Measurements from ENCODE around the gene PSAT1.

Gene PSAT1

DNA sequence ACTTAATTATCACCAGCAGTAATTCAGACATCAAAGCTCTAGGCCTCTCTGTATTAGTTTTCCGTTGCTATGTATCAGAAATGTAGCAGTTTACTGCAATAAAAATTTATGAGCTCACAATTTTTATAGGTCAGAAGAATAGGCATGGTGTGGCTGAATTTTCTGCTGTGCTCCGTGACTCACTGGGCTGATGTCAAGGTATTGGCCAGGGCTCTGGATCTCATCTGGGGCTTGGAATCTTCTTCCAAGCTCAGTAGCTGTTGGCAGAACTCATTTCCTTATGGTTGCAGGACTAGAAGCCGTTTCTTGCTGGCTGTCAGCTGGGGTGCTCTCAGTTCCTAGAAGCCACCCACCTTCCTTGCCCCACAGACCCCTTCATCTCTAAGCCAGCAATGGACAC, 66.3 kb downstream of the PSAT1 start:
- DNase-seq: no peak
- no peak overlapping the region for H3K4me3 ChIP-seq (ENCODE audit: insufficient read depth, low read depth, low read length, poor library complexity, severe bottlenecking)
- H3K27ac ChIP-seq (ENCODE audit: insufficient read depth, low read length, poor library complexity, severe bottlenecking): no peak overlapping the region
- H3K36me3 ChIP-seq (ENCODE audit: control insufficient read depth, insufficient read depth, low read length): no peaks in the 10 kb centered on the region
- H3K9me3 ChIP-seq (ENCODE audit: control insufficient read depth, low read length): no peaks in the 10 kb centered on the region
- no peaks in the 10 kb centered on the region for H3K27me3 ChIP-seq (replicated peaks; ENCODE audit: control insufficient read depth, insufficient read depth, low read length, poor library complexity, severe bottlenecking)
- H3K4me1 ChIP-seq (ENCODE audit: control insufficient read depth, insufficient read depth, low read length, poor library complexity, severe bottlenecking): no peaks in the 10 kb centered on the region

DNA sequence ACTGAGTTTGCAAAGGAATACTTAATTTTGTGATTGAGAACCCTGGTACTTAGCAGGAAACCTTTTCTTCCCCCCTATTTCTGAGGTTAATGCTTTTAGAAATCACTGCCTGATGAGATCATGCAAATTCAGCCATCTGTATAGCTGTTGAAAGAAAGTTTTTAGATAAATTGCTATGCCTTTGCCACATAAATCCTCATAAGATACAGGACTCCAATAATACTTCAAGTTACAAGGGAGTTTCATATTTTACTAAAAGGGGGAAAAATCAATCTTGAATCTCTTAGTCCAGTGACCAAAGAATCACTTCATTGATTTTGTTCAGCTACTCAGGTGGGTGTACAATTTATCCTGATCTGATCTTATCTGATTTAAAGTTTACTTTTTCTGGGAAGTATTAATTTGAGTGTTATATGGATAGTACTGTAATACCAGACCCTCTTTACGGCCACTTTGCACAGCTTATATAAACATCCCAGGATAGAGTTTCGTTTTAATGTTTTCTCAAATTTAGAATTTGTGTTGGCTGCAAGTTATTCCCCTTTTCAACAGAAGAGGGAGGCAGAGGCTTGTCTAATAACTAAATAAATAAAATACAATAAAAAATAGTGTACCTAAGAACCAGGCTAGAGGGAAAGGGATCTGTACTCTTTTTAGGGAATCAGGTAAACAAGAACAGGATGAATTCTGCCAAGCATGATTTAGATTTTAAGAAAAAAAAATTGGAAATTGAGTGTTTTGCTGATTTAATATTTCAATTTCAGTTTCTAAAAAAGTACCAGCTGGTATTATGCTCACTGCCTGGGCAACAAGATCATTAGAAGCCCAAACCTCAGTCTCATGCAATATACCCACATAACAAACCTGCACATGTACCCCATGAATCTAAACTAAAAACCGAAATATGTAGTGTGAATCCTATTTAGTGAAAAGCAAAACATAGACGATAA, 69.1 kb downstream of the PSAT1 start:
- H3K4me1 ChIP-seq (ENCODE audit: control insufficient read depth, insufficient read depth, low read length, poor library complexity, severe bottlenecking): no peaks in the 10 kb centered on the region
- H3K27me3 ChIP-seq (replicated peaks; ENCODE audit: control insufficient read depth, insufficient read depth, low read length, poor library complexity, severe bottlenecking): no peaks in the 10 kb centered on the region
- H3K27ac ChIP-seq (ENCODE audit: insufficient read depth, low read length, poor library complexity, severe bottlenecking): no peak overlapping the region
- no peaks in the 10 kb centered on the region for H3K36me3 ChIP-seq (ENCODE audit: control insufficient read depth, insufficient read depth, low read length)
- no peak overlapping the region for H3K4me3 ChIP-seq (ENCODE audit: insufficient read depth, low read depth, low read length, poor library complexity, severe bottlenecking)
- no peaks in the 10 kb centered on the region for H3K9me3 ChIP-seq (ENCODE audit: control insufficient read depth, low read length)
- no peak for DNase-seq

DNA sequence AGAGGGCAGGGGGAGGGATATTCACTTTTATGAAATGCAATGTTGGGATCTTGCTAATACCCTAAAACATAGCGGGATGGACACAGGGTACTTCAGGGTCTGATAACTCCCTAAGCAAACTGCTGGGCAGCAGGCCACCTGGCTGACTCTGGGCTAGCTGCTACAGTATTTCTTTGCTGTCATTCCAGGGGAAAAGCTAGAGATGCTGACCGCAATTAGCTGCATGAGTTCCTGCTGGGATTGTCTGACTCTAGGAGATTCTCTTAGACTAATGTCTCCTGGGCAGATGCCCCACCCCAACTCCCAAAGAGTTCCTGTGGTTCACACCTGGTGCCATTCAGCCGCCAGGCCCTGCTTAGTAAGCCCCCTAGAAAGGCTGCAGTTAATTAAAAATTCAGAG, 69.9 kb downstream of the PSAT1 start:
- no peaks in the 10 kb centered on the region for H3K36me3 ChIP-seq (ENCODE audit: control insufficient read depth, insufficient read depth, low read length)
- no peak overlapping the region for H3K27ac ChIP-seq (ENCODE audit: insufficient read depth, low read length, poor library complexity, severe bottlenecking)
- H3K4me3 ChIP-seq (ENCODE audit: insufficient read depth, low read depth, low read length, poor library complexity, severe bottlenecking): no peak overlapping the region
- DNase-seq: no peak
- H3K9me3 ChIP-seq (ENCODE audit: control insufficient read depth, low read length): no peaks in the 10 kb centered on the region
- H3K27me3 ChIP-seq (replicated peaks; ENCODE audit: control insufficient read depth, insufficient read depth, low read length, poor library complexity, severe bottlenecking): no peaks in the 10 kb centered on the region
- H3K4me1 ChIP-seq (ENCODE audit: control insufficient read depth, insufficient read depth, low read length, poor library complexity, severe bottlenecking): no peaks in the 10 kb centered on the region

DNA sequence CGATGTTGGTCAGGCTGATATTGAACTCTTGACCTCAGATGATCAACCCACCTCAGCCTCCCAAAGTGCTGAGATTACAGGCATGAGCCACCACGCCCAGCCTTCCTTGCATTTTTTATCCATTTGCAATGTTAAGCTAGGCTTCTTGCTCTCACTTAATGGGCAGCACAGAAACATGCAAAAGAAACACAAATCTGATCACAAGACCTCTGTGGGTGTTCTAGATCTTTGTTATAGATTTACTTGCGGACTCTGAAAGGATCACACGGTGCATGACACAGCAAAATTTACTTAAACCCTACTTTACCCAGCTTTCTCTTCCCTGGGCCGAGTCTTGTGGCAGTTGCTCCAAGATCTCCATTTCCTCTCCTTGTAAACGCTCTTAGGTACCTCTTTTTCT, 71.3 kb downstream of the PSAT1 start:
- DNase-seq: no peak
- no peak overlapping the region for H3K4me3 ChIP-seq (ENCODE audit: insufficient read depth, low read depth, low read length, poor library complexity, severe bottlenecking)
- H3K4me1 ChIP-seq (ENCODE audit: control insufficient read depth, insufficient read depth, low read length, poor library complexity, severe bottlenecking): no peaks in the 10 kb centered on the region
- no peak overlapping the region for H3K27ac ChIP-seq (ENCODE audit: insufficient read depth, low read length, poor library complexity, severe bottlenecking)
- no peaks in the 10 kb centered on the region for H3K27me3 ChIP-seq (replicated peaks; ENCODE audit: control insufficient read depth, insufficient read depth, low read length, poor library complexity, severe bottlenecking)
- H3K36me3 ChIP-seq (ENCODE audit: control insufficient read depth, insufficient read depth, low read length): no peaks in the 10 kb centered on the region
- no peaks in the 10 kb centered on the region for H3K9me3 ChIP-seq (ENCODE audit: control insufficient read depth, low read length)

DNA sequence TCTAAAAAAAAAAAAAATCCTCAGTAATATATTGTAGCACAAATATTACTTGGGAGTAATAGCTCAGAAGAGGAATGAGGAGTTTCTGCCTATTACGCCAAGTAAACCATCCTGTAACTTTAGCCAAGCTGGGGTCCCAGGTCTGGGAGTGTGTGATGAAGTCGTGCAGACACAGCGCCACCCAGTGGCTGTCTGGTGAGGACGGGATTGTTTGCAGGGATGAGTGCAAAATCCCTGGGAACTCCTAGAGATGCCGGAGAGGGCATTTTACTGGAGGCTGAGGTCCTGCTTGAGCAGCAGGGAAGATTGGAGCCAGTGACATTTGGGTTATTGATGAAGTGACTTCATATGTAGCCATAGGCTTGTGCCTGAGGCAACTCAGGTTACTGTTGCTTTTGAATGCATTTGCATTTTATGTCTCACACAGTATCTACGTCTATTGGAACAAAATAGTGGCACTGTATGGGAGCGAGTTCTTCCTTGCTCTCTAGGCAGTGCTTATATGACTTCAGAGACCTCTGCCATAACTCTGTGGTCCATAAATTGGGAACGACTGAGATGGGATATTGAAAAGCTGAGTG, 72.8 kb downstream of the PSAT1 start:
- no peaks in the 10 kb centered on the region for H3K27me3 ChIP-seq (replicated peaks; ENCODE audit: control insufficient read depth, insufficient read depth, low read length, poor library complexity, severe bottlenecking)
- no peak overlapping the region for H3K27ac ChIP-seq (ENCODE audit: insufficient read depth, low read length, poor library complexity, severe bottlenecking)
- no peaks in the 10 kb centered on the region for H3K4me1 ChIP-seq (ENCODE audit: control insufficient read depth, insufficient read depth, low read length, poor library complexity, severe bottlenecking)
- H3K9me3 ChIP-seq (ENCODE audit: control insufficient read depth, low read length): no peaks in the 10 kb centered on the region
- H3K36me3 ChIP-seq (ENCODE audit: control insufficient read depth, insufficient read depth, low read length): no peaks in the 10 kb centered on the region
- peak; percentile 3 to 20 (median 4) for DNase-seq
- H3K4me3 ChIP-seq (ENCODE audit: insufficient read depth, low read depth, low read length, poor library complexity, severe bottlenecking): no peak overlapping the region

DNA sequence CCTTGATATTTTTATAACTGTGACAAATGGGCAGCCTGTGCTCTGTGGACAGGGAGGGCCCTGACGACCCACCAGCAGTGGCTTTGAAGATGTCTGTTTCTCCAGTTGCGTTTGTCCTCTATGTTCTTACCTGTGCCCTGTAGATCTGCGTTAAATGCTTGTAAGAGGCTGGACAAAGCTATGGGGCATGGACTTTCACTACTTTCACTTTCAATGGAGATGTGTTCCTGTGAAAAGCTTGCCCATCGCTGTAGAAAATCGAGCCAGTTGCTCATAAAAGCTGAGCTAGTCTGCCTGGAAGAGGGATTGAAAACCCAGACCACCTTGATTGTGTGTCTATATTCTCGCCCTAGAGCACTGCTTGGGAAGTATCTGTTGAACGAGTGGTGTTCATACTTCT, 74.1 kb downstream of the PSAT1 start:
- Histone ChIP-seq H3K4me3 (ENCODE audit: insufficient read depth, low read depth, low read length, poor library complexity, severe bottlenecking) (no peak overlapping the region), H3K27ac (ENCODE audit: insufficient read depth, low read length, poor library complexity, severe bottlenecking) (no peak overlapping the region), H3K9me3 (ENCODE audit: control insufficient read depth, low read length) (no peaks in the 10 kb centered on the region), H3K27me3 (replicated peaks; ENCODE audit: control insufficient read depth, insufficient read depth, low read length, poor library complexity, severe bottlenecking) (no peaks in the 10 kb centered on the region), H3K4me1 (ENCODE audit: control insufficient read depth, insufficient read depth, low read length, poor library complexity, severe bottlenecking) (no peaks in the 10 kb centered on the region), H3K36me3 (ENCODE audit: control insufficient read depth, insufficient read depth, low read length) (no peaks in the 10 kb centered on the region)
- DNase-seq: no peak

DNA sequence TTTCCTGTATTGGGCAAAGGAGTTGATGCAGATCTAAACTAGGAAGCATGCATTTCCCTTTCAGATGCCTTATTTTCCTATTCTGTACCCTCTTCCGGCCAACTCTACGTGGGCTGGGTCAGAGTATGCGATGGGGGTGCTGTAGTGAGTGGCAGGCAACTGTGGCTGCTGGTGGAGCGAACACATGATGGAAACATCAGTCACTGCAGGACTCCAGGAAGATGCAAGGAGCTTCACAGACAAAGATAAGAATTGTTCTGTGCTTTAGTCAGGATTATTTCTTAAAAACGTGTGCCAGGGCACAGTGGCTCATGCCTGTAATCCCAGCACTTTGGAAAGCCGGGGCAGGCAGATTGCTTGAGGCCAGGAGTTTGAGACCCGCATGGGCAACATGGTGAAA, 75.1 kb downstream of the PSAT1 start:
- Histone ChIP-seq H3K4me3 (ENCODE audit: insufficient read depth, low read depth, low read length, poor library complexity, severe bottlenecking) (no peak overlapping the region), H3K27ac (ENCODE audit: insufficient read depth, low read length, poor library complexity, severe bottlenecking) (no peak overlapping the region), H3K36me3 (ENCODE audit: control insufficient read depth, insufficient read depth, low read length) (no peaks in the 10 kb centered on the region), H3K27me3 (replicated peaks; ENCODE audit: control insufficient read depth, insufficient read depth, low read length, poor library complexity, severe bottlenecking) (no peaks in the 10 kb centered on the region), H3K9me3 (ENCODE audit: control insufficient read depth, low read length) (no peaks in the 10 kb centered on the region), H3K4me1 (ENCODE audit: control insufficient read depth, insufficient read depth, low read length, poor library complexity, severe bottlenecking) (no peaks in the 10 kb centered on the region)
- no peak for DNase-seq

Data from effector memory CD4-positive, alpha-beta T cell (primary cell).